ENCODE measurements around the gene JPH4.

The JPH4 gene

DNA sequence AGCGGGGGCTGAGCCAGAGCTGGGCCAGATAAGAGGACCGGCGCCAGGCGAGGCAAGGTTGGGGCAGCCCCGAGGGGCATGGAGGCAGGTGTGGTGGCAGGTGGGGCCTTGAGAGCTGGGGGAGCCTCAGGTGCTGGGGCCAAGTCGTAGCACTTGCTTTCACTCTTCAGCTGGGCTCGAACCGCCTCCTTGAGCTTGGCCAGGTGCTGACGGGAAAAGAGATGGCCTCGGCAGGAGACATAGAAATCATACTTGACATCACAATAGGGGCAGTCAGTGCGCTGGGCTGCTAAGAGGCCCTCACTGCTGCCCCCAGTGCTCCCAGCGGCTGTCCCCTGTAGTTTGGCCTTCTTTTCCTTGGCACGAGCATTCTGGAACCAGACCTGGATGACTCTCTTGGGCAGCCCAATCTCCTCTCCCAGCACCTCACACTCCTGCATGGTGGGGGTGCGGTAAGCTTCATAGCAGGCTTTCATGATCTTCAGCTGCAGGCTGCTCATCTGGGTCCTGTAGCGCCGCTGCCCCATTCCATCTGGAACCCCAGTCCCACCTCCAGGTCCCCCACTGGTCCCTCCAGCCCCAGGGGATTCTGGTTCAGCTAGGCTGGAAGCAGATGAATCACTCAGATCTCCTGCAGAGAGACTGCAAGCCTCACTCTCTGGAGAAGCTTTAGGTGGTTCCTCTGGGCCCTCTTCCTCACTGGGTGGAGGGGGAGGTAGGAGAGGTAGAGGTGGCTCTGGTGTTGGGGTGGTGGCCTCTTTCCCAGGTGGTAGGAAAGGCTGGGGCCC, 55.2 kb downstream of the JPH4 start:
- TF ChIP-seq, protein P1, sequence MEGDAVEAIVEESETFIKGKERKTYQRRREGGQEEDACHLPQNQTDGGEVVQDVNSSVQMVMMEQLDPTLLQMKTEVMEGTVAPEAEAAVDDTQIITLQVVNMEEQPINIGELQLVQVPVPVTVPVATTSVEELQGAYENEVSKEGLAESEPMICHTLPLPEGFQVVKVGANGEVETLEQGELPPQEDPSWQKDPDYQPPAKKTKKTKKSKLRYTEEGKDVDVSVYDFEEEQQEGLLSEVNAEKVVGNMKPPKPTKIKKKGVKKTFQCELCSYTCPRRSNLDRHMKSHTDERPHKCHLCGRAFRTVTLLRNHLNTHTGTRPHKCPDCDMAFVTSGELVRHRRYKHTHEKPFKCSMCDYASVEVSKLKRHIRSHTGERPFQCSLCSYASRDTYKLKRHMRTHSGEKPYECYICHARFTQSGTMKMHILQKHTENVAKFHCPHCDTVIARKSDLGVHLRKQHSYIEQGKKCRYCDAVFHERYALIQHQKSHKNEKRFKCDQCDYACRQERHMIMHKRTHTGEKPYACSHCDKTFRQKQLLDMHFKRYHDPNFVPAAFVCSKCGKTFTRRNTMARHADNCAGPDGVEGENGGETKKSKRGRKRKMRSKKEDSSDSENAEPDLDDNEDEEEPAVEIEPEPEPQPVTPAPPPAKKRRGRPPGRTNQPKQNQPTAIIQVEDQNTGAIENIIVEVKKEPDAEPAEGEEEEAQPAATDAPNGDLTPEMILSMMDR (IDR thresholded peaks at IDR 0.05; ENCODE audit: control insufficient read depth, extremely low read depth, insufficient read depth) = no peak
- DNase-seq (ENCODE audit: low read depth) = no peak
- no peak overlapping the region for H3K4me3 ChIP-seq (ENCODE audit: low read depth, low read length)

DNA sequence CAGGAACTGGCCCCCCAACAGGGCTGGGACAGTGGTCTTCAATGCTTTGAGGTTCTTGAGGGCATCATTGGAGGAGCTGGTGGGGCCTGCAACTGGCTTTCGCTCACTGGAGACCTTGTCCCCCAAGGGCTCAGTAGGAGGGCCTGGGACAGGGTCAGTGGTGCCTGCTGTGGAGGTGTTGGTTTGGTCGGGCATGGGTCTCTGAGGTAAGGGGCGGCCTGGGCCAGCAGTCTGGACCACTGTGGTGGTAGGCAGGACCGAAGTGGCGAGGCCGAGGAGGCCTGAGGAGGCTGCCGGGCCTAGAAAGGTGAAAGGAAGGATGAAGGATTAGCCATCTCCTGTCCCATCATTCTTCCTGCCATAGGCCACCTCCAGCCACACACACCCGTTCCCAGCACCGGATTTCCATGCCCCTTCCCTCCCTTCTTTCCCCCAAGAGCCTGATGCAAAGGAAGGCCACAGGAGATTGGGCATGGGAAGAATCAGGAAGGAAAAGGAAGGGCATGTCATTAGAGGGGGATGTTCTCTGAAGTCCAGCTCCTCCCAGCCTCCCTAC, 55.9 kb downstream of the JPH4 start:
- no peak for DNase-seq (ENCODE audit: low read depth)
- TF ChIP-seq, protein P1 (IDR thresholded peaks at IDR 0.05; ENCODE audit: control insufficient read depth, extremely low read depth, insufficient read depth) = no peak
- no peak overlapping the region for H3K4me3 ChIP-seq (ENCODE audit: low read depth, low read length)

DNA sequence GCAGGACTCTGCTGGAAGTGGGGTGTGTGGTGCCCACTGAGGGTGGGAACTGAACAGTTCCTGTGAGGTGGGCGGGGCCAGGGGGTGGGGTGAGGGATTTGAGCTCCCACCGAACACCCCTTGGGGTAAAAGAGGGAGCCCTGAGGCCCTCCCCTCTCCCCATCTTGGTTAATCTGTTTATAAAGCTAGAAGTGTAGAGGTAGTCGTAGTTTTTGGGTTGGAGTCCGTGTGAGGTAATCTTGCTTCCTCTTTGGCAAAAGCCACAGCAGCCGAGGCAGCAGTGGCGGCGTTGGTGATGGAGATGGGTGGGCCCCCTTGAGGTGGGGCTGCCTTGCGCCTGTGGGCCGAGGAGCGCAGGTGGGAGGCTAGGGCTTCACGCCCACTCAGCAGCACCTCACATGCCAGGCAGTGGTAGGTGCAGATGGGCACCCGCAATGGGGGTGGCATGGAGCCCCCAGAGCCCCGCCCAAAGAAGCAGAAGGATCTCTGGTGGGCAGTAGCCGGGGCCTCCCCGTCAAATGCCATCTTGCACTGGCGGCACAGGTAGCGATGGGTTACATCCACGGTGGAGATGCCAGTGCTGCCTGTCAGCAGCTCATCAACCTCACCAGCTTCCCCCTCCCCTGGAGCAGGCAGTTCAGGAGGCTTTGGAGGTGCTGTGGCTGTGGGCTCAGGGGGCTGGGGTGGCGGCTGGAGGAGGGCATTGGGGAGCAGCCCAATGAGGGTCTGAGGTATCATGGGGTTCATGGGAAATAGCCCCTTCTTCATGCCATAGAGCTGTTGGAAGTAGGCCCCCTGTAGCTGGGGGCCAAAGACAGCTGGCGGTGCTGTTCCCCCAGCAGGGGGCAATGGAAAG, 56.6 kb downstream of the JPH4 start:
- TF ChIP-seq, protein P1 (IDR thresholded peaks at IDR 0.05; ENCODE audit: control insufficient read depth, extremely low read depth, insufficient read depth) = no peak
- no peak for DNase-seq (ENCODE audit: low read depth)
- no peak overlapping the region for H3K4me3 ChIP-seq (ENCODE audit: low read depth, low read length)

DNA sequence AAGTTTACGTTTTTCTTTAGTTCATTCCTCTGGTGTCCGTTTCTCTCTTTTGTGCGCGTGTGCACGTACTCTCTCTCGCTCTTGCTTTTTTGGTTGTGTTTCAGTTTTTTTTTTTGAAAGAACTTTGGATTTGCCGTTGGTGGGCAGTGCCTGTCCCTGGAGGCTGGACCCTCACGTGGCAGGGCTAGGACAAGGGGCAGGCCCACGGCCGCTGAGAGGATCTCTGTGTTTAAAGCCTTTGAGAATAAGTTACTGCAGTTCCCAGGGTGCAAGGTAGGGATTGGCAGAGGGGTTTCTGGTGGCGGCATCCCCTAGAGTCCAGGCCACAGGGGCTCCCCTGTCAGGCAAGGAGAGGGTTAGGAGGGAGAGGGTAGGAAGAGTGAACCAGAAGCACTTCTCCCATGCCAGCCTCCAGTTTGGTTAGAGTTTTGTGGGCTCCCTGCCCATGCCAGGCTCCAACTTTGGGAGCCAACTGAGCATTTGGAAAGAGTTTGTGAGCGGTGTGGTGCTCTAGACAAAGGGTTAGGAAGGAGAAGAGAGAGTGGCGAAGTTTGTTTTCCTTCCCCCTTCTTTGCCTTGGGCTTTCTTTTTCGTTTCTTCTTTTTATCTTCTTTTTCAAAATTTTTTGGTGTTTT, 57.6 kb downstream of the JPH4 start:
- H3K4me3 ChIP-seq (ENCODE audit: low read depth, low read length) = no peak overlapping the region
- TF ChIP-seq, protein P1 (IDR thresholded peaks at IDR 0.05; ENCODE audit: control insufficient read depth, extremely low read depth, insufficient read depth) = no peak
- DNase-seq (ENCODE audit: low read depth) = no peak

DNA sequence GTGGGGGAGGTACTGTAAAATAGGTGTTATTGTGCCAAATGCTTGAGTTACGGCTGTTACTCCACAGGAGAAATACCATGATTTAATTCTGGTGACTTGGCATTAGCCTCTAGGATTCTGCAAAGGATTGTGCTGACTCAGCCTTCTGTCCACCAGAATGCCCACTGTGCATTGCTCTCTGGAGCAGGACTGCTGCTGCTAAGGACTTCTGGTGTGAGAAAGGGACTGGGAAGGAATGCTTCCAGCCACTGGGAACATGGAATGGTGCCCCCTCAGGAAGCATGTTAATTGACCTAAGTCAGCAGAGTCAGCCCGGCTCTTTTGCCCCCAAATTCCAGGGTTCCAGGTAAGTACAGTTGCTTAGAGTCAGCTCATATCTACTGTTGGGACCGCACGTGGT, 59.9 kb downstream of the JPH4 start:
- no peak overlapping the region for H3K4me3 ChIP-seq (ENCODE audit: low read depth, low read length)
- no peak for DNase-seq (ENCODE audit: low read depth)
- TF ChIP-seq, protein P1 (IDR thresholded peaks at IDR 0.05; ENCODE audit: control insufficient read depth, extremely low read depth, insufficient read depth) = no peak
